ENCODE data around the gene CEND1. TPM values are rescaled to one million over a fixed set of nuclear protein-coding genes. Genes with fewer than 3 reads are reported as not detected.

The CEND1 gene
- total and polyA plus RNA-seq, 2 of the 13 experiments (the other 11 are each of a cell fraction or from before 2014, with no cell fraction given): not detected

- TF ChIP-seq GATA4 (IDR thresholded peaks at IDR 0.05; ENCODE audit: borderline replicate concordance, low read depth) (no peak; the same call in 1 of the 2 replicates), SNAPC4 (CRISPR knock-in tag; IDR thresholded peaks at IDR 0.05) (no peak), PHF8 (CRISPR knock-in tag; IDR thresholded peaks at IDR 0.05) (peak; percentile 51; the same call in 1 of the 2 replicates), NFAT5 (CRISPR knock-in tag; IDR thresholded peaks at IDR 0.05) (no peak), ZNF30 (CRISPR knock-in tag; IDR thresholded peaks at IDR 0.05) (no peak), RBAK (CRISPR knock-in tag; IDR thresholded peaks at IDR 0.05) (no peak), YY1 (IDR thresholded peaks at IDR 0.05; ENCODE audit: insufficient read depth, insufficient replicate concordance, low read depth, low read length) (no peak), ZFX (CRISPR knock-in tag; IDR thresholded peaks at IDR 0.05; ENCODE audit: low read depth) (peak; percentile 77), ZNF609 (CRISPR knock-in tag; IDR thresholded peaks at IDR 0.05; ENCODE audit: borderline replicate concordance) (no peak), PHF21A (CRISPR knock-in tag; IDR thresholded peaks at IDR 0.05) (peak; percentile 18; the same call in 1 of the 2 replicates)
- TF ChIP-seq, protein P1, sequence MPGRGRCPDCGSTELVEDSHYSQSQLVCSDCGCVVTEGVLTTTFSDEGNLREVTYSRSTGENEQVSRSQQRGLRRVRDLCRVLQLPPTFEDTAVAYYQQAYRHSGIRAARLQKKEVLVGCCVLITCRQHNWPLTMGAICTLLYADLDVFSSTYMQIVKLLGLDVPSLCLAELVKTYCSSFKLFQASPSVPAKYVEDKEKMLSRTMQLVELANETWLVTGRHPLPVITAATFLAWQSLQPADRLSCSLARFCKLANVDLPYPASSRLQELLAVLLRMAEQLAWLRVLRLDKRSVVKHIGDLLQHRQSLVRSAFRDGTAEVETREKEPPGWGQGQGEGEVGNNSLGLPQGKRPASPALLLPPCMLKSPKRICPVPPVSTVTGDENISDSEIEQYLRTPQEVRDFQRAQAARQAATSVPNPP (CRISPR knock-in tag; IDR thresholded peaks at IDR 0.05): no peak
Observed at GRCh38 chr11:830295-831117, 40.6 kb upstream of the CEND1 start (continued).

Data from HepG2 (cell line).